RWPE2 (cell line): ENCODE measurements around the gene COA8.

Experiments
- ATAC-seq: fragments of 200-7000 bp; cut with Tn5 transposase; 3 replicates; pipeline ENCODE4 v1.9.1; 2021; ENCODE audit warnings: low read depth
- DNase-seq: peaks from one replicate; pipeline ENCODE4 v3.0.0-alpha.2; 2020; ENCODE audit warnings: low spot score
- H3K27ac ChIP-seq: fragments of 450-650 bp; 2 replicates; pipeline ENCODE4 v1.5.1; 2017; ENCODE audit warnings: mild to moderate bottlenecking; ENCODE audit not compliant: poor library complexity, severe bottlenecking
- H3K27me3 ChIP-seq: fragments of 250-450 bp; sonication (Bioruptor Pico); 2 replicates; pipeline ENCODE4 v1.5.1; 2021; ENCODE audit warnings: mild to moderate bottlenecking, moderate library complexity; ENCODE audit not compliant: insufficient read depth, poor library complexity, severe bottlenecking
- H3K36me3 ChIP-seq: fragments of 250-450 bp; sonication (Bioruptor Pico); 2 replicates; pipeline ENCODE4 v1.5.1; 2020; ENCODE audit warnings: low read depth, mild to moderate bottlenecking, moderate library complexity
- H3K4me1 ChIP-seq: fragments of 250-450 bp; sonication (Bioruptor Pico); 2 replicates; pipeline ENCODE4 v1.5.1; 2021; ENCODE audit warnings: mild to moderate bottlenecking, moderate library complexity; ENCODE audit not compliant: insufficient read depth, poor library complexity, severe bottlenecking
- H3K4me3 ChIP-seq: fragments of 250-450 bp; sonication (Bioruptor Pico); 2 replicates; pipeline ENCODE4 v1.5.1; 2021; ENCODE audit warnings: mild to moderate bottlenecking, moderate library complexity; ENCODE audit not compliant: severe bottlenecking
- H3K9me3 ChIP-seq: fragments of 250-450 bp; sonication (Bioruptor Pico); 2 replicates; pipeline ENCODE4 v1.5.1; 2021; ENCODE audit warnings: mild to moderate bottlenecking, moderate library complexity; ENCODE audit not compliant: severe bottlenecking
- CTCF ChIP-seq: fragments of 450-650 bp; IDR thresholded peaks from one replicate; pipeline ENCODE4 v1.5.1; 2017; ENCODE audit warnings: mild to moderate bottlenecking, moderate library complexity; ENCODE audit not compliant: poor library complexity, severe bottlenecking

The COA8 gene

GRCh38 chr14:103520269-103520656, 42.5 kb upstream of the COA8 start:
- TF ChIP-seq CTCF, result no peak
- peaks cover 16% of the 10 kb centered on the region for H3K27me3 ChIP-seq
- peaks cover 5% of the 10 kb centered on the region; the same call in 1 of the 2 replicates for H3K36me3 ChIP-seq
- H3K9me3 ChIP-seq, result no peaks in the 10 kb centered on the region
- peaks cover 14% of the 10 kb centered on the region for H3K4me1 ChIP-seq
- peak overlapping the region; percentile 54 for H3K27ac ChIP-seq
- no peak overlapping the region for H3K4me3 ChIP-seq
- peak; percentile 71 for DNase-seq
- no peak for ATAC-seq

- peak; percentile 2; the same call in 1 of the 3 replicates for ATAC-seq
- H3K27me3 ChIP-seq, result peaks cover 16% of the 10 kb centered on the region
- peak; percentile 80 for DNase-seq
- H3K36me3 ChIP-seq, result peaks cover 5% of the 10 kb centered on the region; the same call in 1 of the 2 replicates
- TF ChIP-seq CTCF, result peak; percentile 79
- peak overlapping the region; percentile 54 for H3K27ac ChIP-seq
- H3K9me3 ChIP-seq, result no peaks in the 10 kb centered on the region
- H3K4me1 ChIP-seq, result peaks cover 14% of the 10 kb centered on the region
- H3K4me3 ChIP-seq, result peak overlapping the region; percentile 60
These were observed 41.9 kb upstream of the COA8 start for GRCh38 chr14:103520657-103521437.

GRCh38 chr14:103521438-103521950, 41.3 kb upstream of the COA8 start:
- Histone ChIP-seq H3K4me1 (peaks cover 14% of the 10 kb centered on the region), H3K9me3 (no peaks in the 10 kb centered on the region), H3K4me3 (peak overlapping the region; percentile 60), H3K36me3 (peaks cover 5% of the 10 kb centered on the region; the same call in 1 of the 2 replicates), H3K27me3 (peaks cover 16% of the 10 kb centered on the region), H3K27ac (peak overlapping the region; percentile 54)
- TF ChIP-seq CTCF, result peak; percentile 40
- ATAC-seq (no peak), DNase-seq (no peak)

- Histone ChIP-seq H3K4me3 (peak overlapping the region; percentile 60), H3K27me3 (peaks cover 16% of the 10 kb centered on the region), H3K4me1 (peaks cover 14% of the 10 kb centered on the region), H3K36me3 (peaks cover 5% of the 10 kb centered on the region; the same call in 1 of the 2 replicates), H3K9me3 (no peaks in the 10 kb centered on the region), H3K27ac (peak overlapping the region; percentile 54)
- ATAC-seq (no peak), DNase-seq (peak; percentile 68)
- no peak for TF ChIP-seq CTCF
These were observed 40.7 kb upstream of the COA8 start for GRCh38 chr14:103521951-103522563.
